Measurements from ENCODE around the gene ACVR1B. TPM values are rescaled to one million over a fixed set of nuclear protein-coding genes. Genes with fewer than 3 reads are reported as not detected.

Gene ACVR1B
- total RNA-seq, 1 donor from 2014 or later = 65.7 TPM

GRCh38 chr12:51915003-51915625 is 36.4 kb upstream of the ACVR1B start:
- H3K27ac Mint-ChIP-seq = no peak overlapping the region
- H3K36me3 Mint-ChIP-seq (ENCODE audit: insufficient read depth) = no peaks in the 10 kb centered on the region
- H3K27me3 Mint-ChIP-seq = peaks cover 33% of the 10 kb centered on the region

GRCh38 chr12:51915951-51916350 is 35.5 kb upstream of the ACVR1B start:
- no peak for TF ChIP-seq CTCF (IDR thresholded peaks at IDR 0.05; ENCODE audit: unreplicated experiment)
- H3K27ac Mint-ChIP-seq = no peak overlapping the region
- no peak for DNase-seq (ENCODE audit: low spot score, unreplicated experiment)
- no peak overlapping the region for H3K4me3 Mint-ChIP-seq (ENCODE audit: low read depth)
- H3K4me1 Mint-ChIP-seq (ENCODE audit: low read depth) = peaks cover 17% of the 10 kb centered on the region
- no peaks in the 10 kb centered on the region for H3K36me3 Mint-ChIP-seq (ENCODE audit: insufficient read depth)
- H3K27me3 Mint-ChIP-seq = peaks cover 34% of the 10 kb centered on the region
- no peaks in the 10 kb centered on the region for H3K9me3 Mint-ChIP-seq (ENCODE audit: low read depth)

More at GRCh38 chr12:51915003-51915625, 36.4 kb upstream of the ACVR1B start:
- H3K4me1 Mint-ChIP-seq (ENCODE audit: low read depth) = peaks cover 14% of the 10 kb centered on the region
- no peak for DNase-seq (ENCODE audit: low spot score, unreplicated experiment)
- TF ChIP-seq CTCF (IDR thresholded peaks at IDR 0.05; ENCODE audit: unreplicated experiment) = no peak
- no peak overlapping the region for H3K4me3 Mint-ChIP-seq (ENCODE audit: low read depth)
- no peaks in the 10 kb centered on the region for H3K9me3 Mint-ChIP-seq (ENCODE audit: low read depth)

- Mint-ChIP-seq H3K27me3 (peaks cover 23% of the 10 kb centered on the region), H3K4me3 (ENCODE audit: low read depth) (no peak overlapping the region), H3K27ac (no peak overlapping the region), H3K36me3 (ENCODE audit: insufficient read depth) (no peaks in the 10 kb centered on the region), H3K4me1 (ENCODE audit: low read depth) (peaks cover 19% of the 10 kb centered on the region), H3K9me3 (ENCODE audit: low read depth) (no peaks in the 10 kb centered on the region)
- TF ChIP-seq CTCF (IDR thresholded peaks at IDR 0.05; ENCODE audit: unreplicated experiment) = no peak
- no peak for DNase-seq (ENCODE audit: low spot score, unreplicated experiment)
Measured at GRCh38 chr12:51917041-51917590, 34.4 kb upstream of the ACVR1B start.

GRCh38 chr12:51917746-51918453 is 33.6 kb upstream of the ACVR1B start:
- DNase-seq (ENCODE audit: low spot score, unreplicated experiment) = no peak
- TF ChIP-seq CTCF (IDR thresholded peaks at IDR 0.05; ENCODE audit: unreplicated experiment) = no peak
- H3K36me3 Mint-ChIP-seq (ENCODE audit: insufficient read depth) = no peaks in the 10 kb centered on the region
- peaks cover 16% of the 10 kb centered on the region for H3K27me3 Mint-ChIP-seq
- H3K9me3 Mint-ChIP-seq (ENCODE audit: low read depth) = no peaks in the 10 kb centered on the region
- no peak overlapping the region for H3K27ac Mint-ChIP-seq
- peaks cover 19% of the 10 kb centered on the region for H3K4me1 Mint-ChIP-seq (ENCODE audit: low read depth)
- no peak overlapping the region for H3K4me3 Mint-ChIP-seq (ENCODE audit: low read depth)

GRCh38 chr12:51920046-51920445 is 31.5 kb upstream of the ACVR1B start:
- no peak for DNase-seq (ENCODE audit: low spot score, unreplicated experiment)
- no peak overlapping the region for H3K27ac Mint-ChIP-seq
- TF ChIP-seq CTCF (IDR thresholded peaks at IDR 0.05; ENCODE audit: unreplicated experiment) = no peak
- H3K9me3 Mint-ChIP-seq (ENCODE audit: low read depth) = no peaks in the 10 kb centered on the region
- H3K4me3 Mint-ChIP-seq (ENCODE audit: low read depth) = no peak overlapping the region
- peaks cover 19% of the 10 kb centered on the region for H3K4me1 Mint-ChIP-seq (ENCODE audit: low read depth)
- no peaks in the 10 kb centered on the region for H3K36me3 Mint-ChIP-seq (ENCODE audit: insufficient read depth)
- H3K27me3 Mint-ChIP-seq = peaks cover 22% of the 10 kb centered on the region
